NCI-H774 (cell line): ENCODE measurements around the gene CLDN24.

Experiments used
- DNase-seq: peaks from one replicate; lab custom pipeline; 2025; lab: John Stamatoyannopoulos, UW

The CLDN24 gene

DNA sequence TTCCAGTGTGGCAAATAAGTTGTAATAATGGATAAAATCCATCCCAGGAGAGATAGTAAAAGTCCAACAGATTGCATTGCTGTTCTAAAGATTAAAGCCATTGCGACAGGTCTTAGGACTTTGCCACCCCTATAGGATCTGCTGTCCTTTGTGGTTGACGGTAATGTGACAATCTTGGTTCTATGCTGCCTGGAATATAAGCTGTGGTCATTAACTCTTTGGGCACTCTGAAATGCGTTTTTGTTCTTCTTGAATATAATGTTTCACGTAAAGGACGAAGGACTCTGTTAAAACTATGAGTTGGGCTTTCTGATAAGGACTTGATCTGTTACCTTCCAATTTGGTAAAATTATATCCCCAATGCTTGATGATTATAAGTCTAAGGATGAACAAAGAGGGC lies at the start of gene CLDN24:
CLDN24 (minus strand) TSS at position 101 of the 400 bp plus-strand sequence; CDS start at position 101, 0 bp downstream.
- no peak for DNase-seq

DNA sequence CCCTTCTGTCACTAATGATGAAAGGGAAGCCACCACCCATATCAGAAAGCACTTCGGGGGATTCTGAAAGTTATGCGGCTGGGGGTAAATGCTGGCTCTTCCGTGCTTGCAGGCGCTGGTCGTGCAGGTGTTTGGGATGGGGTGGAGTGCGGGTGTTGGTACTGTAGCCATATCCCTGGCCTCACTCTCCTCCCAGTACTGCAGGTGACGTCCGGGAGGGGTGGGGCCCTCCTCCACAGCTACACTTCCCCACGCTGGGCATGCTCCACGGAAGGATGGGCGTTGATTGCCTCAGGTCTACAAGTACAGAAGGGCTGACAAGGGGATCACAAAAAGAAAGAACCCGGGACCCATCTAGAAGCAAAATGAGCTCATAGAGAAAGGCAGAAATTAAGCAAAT lies 48.6 kb upstream of the CLDN24 start:
- no peak for DNase-seq

DNA sequence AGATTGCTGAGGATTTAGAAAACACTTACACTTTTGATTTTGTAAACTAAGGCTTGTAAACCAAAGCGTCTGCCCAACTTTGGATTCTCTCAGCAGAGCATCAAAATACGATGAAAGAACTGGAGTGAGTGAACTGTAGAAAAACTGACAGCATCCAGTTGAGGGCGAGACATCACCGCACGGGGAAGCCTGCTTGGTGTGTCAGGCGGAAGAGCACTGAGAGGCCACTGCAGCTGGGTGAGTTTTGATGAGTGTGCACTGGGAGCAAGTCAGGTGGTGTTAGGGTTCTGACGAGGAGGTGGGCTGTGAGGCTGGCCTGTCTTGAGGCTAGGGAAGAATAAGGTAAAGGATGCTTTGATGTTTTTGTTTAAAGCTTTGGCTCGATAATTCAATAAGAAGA lies 46.8 kb upstream of the CLDN24 start:
- DNase-seq = no peak

DNA sequence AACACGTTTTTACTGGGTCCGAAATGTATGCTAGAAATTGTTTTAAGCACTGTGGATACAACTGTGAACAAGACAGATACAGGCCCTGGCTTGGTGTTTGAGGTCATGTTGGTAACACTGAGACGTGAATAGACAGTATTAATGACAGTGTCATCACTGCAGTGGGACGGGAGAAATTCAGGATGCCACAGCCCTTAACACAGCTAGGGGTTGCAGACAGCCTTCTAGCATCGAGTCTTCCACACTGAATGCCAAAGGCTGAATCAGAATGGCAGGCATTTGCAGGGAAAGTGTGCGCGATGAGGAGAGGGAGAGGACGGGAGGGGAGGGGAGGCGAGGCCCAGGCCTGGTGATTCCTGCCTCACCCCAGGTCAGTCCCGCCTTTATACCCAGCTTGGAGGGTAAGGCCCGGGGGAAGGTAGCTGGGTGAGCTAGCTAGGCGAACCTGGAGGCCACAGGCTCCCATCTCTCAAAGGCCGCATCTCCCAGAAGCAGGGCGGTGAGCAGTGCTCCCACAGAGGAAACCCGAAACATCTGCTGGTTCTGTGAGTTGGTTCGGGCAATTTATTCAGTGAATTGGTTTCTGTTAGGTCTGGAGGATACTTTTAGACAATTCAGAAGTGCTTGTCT lies 44.1 kb upstream of the CLDN24 start:
- no peak for DNase-seq

DNA sequence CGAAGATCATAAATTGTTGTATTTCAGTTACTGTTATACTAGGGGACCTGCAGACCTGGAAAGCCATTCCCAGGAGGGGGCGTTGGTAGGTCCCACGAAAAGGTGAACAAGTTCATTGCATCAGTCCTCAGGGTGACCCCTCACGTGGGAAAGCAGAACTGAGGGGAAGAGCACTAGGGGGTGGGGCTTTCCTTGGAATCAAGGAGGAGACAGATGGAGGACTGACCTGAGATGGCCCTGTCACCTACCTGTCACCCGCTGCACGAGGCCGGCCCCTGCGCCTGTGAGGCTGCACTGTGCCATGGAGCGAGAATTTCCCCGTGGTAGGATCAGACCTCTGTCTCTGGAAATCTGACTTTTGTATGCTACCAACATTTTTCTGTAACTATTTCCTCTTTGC lies 41.8 kb upstream of the CLDN24 start:
- no peak for DNase-seq

DNA sequence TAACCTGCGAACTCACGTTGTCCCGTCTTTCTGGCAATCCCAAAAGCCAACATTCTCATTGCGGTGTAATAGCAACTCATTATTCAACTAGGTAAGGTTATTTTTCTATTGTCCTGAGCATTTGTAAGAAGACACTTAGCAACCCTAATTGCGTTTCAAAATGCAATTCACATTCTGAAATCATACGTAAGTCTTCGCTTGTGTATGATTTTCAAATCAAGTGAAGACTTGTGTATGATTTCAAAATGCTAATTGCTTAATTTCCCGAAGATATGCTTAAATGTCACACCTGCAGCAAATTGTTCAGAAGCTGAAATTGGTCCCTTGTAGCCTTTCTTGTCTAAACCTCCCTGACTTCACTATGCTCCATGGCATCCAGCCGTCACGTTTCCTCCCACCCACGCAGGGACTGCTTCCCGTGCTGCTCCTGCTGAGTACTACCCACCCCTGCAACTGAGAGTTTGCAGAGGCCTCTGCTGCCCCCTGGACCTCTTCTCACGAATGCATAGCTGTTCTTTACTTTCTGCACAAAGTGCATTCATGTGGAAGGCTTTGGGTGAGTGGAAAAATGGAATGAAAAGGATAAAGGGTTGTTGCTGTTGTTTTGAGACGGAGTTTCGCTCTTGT lies 40.8 kb upstream of the CLDN24 start:
- no peak for DNase-seq

DNA sequence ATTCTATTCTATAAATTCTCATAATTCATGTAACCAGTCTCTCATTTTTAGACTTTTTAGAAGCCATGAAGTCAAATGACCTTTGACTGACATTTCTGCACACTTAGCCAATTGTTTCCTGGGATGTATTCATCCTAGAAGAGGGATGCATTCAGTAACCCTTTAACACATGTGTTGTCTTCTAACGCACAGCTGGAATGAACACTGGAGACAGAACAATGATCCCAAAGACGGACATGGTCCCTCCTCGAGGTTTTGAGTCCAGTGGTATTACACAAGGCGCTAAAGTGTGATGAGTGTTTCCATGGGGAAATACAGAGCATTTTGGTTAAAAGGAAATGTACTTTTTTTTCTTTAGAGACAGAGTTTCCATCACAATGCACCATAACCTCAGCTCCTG lies 39.8 kb upstream of the CLDN24 start:
- DNase-seq = no peak

DNA sequence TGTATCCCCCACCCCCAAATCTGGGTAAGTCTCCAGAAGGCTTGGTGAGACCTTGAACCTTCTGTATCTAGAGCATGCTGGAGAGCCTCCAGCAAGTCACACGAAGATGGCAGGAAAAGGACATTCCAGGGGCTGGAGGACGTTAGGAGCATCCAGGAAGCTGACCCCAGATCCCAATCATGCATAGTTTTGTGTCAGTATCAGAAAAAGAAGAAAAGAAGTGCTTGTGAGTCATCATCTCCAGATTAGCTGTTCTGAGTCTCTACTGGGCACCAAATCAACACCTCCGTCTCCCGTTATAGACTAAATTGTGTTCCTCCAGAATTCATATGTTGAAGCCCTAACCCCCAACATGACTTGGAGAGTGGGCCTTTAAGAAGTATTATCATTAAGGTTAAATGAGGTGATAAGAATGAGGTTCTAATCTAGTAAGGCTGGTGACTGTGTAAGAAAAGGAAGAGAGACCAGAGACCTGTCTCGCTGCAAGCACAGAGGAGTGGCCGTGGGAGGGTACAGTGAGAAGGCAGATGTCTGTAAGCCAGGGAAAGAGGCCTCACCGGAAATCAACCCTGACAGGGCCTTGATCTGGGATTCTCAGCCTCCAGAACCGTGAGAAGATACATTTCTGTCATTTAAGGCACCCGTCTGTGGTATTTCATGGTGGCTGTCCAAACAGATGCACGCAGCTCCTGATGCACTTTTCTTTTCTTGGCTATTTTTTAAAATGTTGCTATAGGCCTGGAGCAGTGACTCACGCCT lies 38.1 kb upstream of the CLDN24 start:
- DNase-seq = no peak

DNA sequence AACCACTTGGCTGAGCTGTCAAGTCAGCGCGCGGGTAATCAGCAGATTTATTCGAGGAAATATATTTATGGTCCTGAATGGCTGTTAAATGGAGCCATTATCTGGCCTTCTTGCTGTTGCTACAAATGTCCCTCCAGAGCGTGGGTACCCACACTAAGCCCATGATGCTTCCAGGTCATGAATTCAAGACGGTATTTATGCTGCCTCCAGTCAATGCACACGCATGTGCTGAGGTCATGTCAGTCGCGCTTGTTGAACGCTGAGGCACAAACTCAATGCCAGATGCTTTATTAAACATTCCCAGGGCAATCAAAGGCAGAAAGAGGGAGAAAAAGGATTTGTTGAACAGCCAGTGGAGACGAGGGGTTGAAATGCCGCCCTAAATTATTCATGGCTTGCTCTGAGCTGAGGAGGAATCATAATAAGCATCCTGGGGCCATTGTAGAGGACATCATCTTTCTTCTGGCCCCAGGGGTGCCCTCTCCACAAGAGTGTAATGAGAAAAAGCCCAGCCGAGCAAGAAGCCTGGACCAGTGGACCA lies 36.1 kb upstream of the CLDN24 start:
- no peak for DNase-seq

DNA sequence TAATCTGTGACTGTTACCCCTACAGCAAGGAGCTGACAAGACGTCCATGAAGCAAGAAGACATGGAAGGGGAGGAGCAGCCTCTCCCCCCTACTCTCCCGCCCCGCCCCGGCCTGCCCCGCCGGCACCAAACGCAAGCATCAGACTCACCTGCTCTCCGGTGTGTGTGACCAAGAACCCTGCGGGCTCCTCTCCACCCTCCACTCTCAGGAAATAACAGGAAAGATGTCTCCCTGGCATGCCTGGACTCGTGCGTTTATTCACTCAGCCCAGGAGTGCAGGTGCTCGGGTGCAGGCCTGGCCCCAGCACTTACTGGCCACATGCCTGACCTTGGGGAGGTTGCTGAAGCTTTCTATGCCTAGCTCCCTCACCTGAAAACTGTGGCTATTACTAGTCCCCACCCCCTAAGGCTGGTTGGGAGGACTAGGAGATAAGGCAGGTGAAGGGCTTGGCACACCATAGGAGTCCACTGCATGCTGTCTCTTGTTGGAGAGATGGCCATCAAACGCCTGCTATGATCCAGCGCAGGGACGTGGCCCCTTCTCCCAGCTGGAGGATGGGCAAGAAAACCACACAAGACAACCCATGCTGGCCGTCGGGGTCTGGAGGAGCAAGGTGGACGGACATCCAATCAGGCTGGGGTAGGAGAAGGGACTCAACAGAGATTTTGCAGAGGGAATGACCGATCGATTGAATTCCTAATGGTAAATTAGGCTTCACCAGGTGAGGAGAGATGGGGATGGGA lies 34.9 kb upstream of the CLDN24 start:
- DNase-seq = no peak

DNA sequence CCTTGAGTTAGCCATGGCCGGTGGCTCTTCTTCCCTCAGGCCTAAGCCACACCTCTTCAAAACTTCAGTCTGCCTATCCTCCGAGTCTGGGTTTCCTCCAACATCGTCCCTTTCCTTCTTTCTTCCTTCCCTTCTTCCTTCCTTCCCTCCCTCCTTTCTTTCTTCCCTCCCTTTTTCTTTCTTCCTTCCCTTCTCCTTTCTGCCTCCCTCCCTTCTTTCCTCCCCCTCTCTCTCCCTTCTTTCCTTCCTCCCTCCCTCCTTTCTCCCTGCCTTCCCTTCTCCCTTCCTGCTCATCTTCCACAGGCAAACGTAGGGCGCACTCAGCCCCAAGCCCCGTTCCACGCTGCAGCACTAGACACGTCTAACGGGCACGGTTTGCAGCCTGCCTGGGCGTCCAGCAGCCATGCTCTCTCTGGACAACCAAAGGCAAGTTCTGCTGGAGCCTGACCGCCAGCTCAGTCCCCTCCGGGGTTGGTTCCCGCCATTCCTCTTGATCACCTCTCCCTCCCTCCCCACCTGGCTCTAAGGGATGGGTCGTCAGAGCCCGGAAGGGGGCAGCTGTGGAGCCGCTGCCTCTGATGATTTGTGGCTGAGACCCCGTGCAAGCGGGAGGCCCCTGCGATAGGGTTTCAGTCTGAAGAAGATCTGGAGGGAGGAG lies 34.1 kb upstream of the CLDN24 start:
- DNase-seq = no peak

DNA sequence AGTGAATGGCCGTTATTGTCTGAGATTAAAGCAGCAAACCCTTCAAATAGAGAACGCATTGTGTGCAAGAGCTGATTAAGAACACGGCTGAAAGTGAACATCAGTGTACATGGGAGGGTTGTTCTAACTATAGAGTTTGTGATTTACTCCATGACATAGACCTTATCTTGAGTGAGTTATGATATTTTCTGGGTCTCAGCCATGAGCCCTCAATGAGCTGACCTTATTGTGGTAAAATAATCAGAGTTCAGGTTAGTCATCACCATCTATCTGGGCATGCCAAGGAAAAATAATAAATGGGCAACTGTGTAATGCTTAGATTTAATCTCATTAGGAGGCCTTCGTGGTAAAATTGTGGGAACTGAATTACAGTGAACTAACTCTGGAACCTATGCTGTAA lies 33.2 kb upstream of the CLDN24 start:
- no peak for DNase-seq

DNA sequence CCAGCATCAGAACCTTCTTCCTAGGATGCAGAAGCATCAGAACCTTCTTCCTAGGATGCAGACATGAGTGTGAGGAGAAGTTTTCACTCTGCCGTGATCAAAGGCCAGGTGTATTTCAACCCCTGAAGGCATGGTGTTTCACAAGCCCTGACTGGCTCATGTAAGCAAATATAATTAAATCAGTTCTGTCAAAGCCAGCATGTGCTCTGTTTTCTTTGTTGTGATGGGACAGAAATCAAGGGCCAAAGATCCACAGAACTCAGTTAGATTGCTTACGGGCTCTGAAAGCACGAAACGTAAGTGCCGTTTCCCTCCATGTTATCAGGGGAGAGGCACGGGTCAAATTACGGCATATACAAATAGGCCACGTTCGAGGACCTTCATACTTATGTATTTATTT lies 32.0 kb upstream of the CLDN24 start:
- DNase-seq = peak; percentile 23

DNA sequence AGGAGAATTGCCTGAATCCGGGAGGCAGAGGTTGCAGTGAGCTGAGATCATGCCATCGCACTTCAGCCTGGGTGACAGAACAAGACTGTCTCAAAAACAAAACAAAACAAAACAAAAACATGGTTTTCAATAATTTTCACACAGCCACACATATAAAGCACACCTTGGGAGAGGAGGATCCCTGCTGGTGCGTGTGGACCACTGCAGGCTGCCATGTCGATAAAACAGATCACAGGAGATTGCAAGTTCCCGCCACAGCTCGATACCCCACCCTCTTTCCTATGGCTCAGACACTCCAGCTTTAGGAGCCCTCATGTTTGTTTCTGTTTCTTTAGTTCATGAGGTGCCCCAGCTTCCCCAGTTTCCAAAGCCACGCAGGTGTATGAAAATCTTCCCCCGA lies 31.3 kb upstream of the CLDN24 start:
- no peak for DNase-seq

DNA sequence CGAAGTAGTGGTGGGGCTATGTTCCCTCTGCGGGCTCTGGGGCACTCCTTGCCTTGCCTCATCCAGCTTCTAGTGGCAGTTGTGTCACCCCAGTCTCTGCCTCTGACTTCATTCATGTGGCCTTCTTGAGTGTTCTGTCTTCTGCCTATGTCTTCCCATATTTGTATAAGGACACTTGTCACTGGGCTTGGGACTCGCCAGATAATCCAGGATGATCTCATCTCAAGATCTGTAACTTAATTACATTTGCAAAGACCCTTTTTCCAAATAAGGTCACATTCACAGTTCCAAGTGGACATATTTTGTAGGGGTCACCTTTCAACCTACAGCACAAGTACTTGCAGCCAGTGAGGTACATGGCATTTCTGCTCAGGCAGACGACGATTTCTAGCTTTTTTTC lies 30.3 kb upstream of the CLDN24 start:
- no peak for DNase-seq

DNA sequence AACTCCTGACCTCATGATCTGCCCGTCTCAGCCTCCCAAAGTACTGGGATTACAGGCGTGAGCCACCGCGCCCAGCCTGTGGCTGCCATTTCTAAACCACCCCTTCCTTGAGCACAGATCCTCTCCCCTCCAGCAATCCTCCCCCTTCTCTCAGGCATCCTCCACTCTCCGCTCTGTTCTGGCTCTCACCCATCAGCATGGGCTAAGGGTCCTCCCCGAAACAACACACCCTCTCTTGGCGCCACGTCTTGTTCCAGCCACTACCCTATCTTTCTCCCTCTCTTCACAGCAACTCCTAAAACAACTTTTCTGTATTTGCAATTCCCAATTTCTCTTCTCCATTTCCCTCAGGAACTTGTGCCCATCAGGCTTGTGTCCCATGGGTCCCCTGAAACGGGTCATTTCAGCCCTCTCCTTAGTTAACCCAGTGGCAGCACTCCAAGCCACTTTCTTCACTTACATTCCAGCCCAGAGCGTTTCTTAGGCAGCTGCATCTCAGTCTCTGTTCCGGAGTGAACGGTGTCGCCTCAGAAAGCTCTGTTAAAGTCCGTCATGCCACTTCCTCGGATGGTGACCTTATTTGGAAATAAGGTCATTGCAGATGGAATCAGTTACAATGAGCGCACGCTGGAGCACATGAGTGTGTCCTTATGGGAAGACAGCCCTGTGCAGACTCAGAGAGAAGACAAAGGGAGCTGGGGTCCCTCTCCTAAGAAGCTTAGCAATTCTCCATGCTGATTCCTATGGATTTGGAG lies 28.3 kb upstream of the CLDN24 start:
- DNase-seq = no peak

DNA sequence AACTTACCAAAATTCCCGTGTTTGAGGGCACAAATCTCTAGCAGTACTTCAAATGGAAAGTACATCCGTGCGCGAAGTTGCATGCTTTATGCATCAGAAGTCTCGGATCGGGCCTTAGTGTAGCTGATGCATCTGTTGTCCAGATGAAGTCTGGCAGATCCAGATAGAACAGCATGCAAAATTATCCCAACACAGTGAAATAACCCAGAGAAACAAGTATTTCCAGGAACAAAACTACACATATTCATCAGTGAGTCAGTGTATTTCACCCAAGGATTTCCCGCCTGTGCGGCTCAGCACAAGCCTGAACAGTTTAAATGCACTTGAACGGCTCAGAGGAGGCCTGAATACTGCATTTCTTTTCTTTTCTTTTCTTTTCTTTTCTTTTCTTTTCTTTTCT lies 27.4 kb upstream of the CLDN24 start:
- DNase-seq = no peak

DNA sequence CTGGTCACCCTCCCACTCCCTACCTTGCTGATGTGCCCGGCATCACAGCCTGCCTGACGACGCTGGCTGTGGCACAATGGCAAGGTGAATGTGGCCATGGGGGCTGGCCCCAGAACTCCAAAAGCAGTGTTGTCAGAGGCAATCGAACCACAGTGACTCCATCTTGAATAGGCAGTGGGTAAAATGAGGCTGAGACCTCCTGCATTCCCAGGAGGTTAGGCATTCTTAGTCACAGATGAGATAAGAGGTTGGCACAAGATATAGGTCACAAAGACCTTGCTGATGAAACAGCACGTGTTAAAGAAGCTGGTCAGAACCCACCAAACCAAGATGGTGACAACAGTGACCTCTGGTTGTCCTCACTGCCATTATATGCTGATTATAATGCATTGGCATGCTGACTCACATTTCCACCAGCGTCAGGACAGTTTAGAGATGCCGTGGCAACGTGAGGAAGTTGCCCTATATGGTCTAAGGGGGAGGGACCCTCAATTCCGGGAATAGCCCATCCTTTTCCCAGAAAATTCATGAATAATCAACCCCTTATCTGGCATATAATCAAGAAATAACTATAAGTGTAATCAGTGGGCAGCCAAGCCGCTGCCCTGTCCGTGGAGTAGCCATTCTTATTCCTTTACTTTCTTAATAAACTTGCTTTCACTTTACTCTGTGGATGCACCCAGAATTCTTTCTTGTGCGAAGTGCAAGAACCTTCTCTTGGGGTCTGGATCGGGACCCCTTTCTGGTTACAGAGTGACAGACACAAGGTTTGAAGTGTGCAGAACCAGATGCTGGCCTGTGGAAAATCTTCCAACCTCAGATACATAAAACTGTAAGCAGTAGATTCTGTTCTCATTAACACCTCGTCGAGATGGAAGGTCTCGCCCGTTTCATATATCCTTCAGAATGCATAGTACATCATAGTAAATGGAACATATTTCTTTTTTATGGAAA lies 26.8 kb upstream of the CLDN24 start:
- DNase-seq = no peak

DNA sequence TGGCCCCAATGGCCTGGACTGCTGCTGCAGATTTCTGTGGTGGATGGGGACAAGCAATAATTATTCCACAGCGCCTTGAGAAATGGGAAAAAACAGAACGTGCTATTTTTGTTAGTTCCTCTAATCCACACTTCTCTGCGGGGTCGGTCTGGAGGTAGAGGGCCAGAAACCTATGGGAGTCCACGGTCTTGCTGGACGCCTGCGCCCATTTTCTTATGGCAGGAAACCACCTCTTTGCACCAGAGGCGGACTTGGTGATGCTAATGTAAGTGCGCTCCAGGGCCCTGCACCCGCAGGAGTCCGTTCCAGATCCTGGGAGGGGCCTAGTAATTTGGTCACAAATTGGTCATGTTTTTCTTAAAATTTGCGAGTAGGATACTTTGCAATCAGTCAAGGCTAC lies 25.9 kb upstream of the CLDN24 start:
- DNase-seq = no peak

DNA sequence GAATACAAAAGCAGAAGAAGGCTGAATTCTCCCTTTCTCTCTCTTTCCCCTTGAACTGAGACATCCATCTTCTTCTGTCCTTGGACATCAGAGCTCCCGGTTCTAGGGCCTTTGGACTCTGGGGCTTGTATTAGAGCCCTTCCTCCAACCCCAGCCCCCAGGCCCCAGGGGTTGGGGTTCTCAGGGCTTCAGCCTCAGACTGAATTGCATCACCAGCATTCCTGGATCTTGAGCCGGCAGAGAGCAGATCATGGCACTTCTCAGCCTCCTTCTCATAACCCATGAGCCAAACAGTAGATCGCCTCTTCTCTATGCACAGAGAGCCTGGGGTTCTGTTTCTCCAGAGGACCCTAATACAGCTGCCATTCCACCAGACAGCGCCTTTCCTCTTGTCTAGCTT lies 25.3 kb upstream of the CLDN24 start:
- DNase-seq = no peak
